Measurements from ENCODE around the gene TMEM131L.
"Not testable (repeated sequence)": the region's sequence is repeated elsewhere in the genome, so short reads cannot be mapped to it uniquely, and the experiment has no call there.

TMEM131L gene

DNA sequence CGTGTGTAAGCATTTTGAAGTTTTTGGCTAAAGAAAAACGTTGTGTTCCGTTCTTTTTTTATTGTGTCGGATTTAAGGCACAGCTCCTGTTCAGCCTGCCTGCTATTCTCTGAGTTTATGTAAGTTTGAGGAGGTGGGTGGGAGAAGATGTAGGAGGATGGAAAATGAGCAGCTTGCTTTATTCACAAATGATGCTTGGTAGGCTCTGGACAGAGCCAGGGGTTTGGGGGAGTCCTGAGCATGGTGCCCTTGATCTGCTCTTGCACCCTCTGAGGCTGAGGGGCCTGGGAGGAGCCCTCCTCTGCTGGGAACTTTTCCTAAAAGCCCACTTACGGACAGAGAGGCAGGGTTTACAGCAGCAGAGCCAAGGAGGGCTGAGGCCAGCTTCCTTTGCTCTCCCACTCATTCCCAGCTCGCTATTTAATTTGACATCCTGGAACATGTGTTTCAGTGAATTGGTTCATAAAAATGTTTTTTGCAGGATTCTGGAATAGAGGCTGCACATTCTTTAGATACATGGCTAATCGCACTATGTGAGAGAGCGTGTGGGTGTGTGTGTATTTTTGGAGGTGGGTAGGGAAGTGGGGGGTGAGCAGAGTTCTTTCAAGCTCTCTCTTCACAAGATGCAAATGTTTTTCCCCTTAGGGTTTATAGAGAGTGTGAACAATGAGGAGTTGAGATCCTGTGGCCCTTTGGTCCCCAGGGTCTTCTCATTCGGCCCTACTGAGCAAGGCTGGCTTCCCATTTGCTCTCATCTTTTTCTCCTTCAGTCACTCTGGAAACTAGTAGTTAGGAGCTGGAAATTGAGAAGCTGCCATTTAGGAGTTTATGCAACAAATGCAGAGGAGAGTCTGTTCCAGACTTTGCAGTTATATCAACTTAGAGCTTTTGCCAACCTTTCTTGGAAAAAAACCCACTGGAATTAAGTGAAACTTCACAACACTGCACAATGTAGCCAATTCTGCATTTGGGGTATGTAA, 32.1 kb downstream of the TMEM131L start:
- no peak for DNase-seq (ENCODE audit: extremely low read depth, low read depth)
- H3K4me3 ChIP-seq (replicated peaks; ENCODE audit: low read depth, low read length): no peak overlapping the region
- TF ChIP-seq, protein P1, sequence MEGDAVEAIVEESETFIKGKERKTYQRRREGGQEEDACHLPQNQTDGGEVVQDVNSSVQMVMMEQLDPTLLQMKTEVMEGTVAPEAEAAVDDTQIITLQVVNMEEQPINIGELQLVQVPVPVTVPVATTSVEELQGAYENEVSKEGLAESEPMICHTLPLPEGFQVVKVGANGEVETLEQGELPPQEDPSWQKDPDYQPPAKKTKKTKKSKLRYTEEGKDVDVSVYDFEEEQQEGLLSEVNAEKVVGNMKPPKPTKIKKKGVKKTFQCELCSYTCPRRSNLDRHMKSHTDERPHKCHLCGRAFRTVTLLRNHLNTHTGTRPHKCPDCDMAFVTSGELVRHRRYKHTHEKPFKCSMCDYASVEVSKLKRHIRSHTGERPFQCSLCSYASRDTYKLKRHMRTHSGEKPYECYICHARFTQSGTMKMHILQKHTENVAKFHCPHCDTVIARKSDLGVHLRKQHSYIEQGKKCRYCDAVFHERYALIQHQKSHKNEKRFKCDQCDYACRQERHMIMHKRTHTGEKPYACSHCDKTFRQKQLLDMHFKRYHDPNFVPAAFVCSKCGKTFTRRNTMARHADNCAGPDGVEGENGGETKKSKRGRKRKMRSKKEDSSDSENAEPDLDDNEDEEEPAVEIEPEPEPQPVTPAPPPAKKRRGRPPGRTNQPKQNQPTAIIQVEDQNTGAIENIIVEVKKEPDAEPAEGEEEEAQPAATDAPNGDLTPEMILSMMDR (IDR thresholded peaks at IDR 0.05; ENCODE audit: low read depth, low read length, missing control alignments): no peak

DNA sequence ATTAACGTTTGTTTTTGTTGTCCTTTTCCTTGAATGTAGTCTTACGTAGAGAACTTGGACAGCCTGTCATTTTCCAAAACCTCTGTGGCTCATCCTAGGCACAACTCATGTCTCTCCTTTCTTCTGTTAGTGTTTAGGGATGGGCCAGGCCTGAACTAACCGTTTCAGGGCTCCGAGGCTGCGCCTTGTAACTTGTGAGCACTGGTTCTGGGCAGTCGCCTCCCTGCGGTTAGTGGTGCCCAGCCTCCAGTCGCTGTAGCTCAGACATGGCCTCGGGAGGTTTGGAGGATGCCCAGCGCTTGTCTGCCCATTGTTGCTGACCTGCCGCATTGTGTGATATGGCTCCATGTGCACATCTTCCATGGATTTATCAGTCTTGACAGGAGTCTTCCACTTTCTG, 32.8 kb downstream of the TMEM131L start:
- TF ChIP-seq, protein P1 (IDR thresholded peaks at IDR 0.05; ENCODE audit: low read depth, low read length, missing control alignments): no peak
- H3K4me3 ChIP-seq (replicated peaks; ENCODE audit: low read depth, low read length): no peak overlapping the region
- DNase-seq (ENCODE audit: extremely low read depth, low read depth): no peak

DNA sequence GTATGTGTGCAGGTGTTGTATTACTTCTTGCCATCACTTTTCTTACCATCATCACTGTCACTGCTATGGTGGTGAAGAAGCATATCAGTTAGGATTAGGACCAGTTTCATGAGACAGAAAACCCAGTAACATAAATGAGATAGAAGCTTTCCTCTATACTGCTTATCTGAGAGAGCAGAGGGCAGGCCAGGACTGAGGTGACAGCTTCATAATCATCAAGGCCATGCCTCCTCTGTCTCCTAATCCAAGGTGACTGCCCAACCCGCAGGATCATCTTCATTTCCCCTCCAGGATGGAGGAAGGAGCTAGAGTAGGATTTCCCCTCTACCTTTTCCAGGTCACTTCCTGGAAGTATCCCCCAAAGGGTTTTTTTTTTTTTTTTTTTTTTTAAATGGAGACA, 35.4 kb downstream of the TMEM131L start:
- TF ChIP-seq, protein P1 (IDR thresholded peaks at IDR 0.05; ENCODE audit: low read depth, low read length, missing control alignments): no peak
- no peak for DNase-seq (ENCODE audit: extremely low read depth, low read depth)
- no peak overlapping the region for H3K4me3 ChIP-seq (replicated peaks; ENCODE audit: low read depth, low read length)

DNA sequence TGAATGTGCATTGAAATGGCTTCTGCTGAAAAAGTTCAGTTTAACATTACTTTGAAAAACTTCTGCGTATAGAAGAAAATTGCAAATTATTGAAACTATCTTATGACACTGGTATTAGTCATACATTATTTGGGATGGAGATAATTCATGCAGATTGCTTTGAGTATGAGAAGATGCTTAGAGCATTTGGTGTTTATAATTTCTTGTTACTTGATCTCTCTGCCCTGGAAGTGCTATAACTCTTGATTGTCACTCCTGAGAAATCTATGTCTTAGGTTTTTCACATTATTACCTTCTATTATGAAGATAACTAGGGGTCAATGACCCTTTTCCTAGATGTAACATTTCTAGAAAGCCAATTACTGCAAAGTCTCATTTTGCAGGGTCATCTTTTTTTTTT, 36.4 kb downstream of the TMEM131L start:
- TF ChIP-seq, protein P1 (IDR thresholded peaks at IDR 0.05; ENCODE audit: low read depth, low read length, missing control alignments): no peak
- no peak for DNase-seq (ENCODE audit: extremely low read depth, low read depth)
- no peak overlapping the region for H3K4me3 ChIP-seq (replicated peaks; ENCODE audit: low read depth, low read length)

DNA sequence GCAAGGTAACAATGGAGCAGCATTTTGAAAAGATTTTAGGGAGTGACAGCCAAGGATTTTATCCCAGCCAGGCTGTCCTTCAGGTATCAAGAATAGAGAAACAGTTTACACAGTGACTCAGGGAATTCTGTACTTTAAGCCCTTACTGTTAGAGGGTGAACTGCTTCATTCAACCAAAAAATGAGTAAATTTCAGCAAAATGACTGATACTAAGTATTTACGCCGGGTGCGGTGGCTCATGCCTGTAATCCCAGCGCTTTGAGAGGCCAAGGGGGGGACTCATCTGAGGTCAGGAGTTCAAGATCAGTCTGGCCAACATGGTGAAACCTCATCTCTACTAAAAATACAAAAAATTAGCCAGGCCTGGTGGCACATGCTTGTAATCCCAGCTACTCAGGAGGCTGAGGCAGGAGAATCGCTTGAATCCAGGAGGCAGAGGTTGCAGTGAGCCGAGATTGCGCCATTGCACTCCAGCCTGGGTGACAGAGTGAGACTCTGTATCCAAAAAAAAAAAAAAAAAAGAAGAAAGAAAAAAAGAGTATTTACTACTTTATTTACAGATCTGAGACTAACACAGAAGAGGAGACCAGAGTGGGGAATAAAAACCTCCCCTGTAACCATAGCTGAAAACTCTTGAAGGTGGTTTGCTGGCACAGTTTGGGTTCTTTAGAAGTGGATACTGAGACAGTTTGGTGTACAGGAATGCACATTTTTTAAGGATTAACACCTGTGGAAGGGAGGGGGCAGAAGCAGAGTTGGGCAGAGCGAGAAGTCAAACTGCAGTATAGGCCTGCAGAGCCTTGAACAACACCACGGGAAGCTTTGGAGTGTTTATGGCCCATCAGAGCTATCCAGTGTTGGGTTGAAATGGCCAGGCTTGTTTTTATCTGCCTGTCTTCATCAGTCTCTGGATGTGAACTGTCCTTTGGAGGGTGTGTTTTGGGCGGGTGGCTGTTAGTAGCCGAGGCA, 40.5 kb downstream of the TMEM131L start:
- DNase-seq (ENCODE audit: extremely low read depth, low read depth): no peak
- TF ChIP-seq, protein P1 (IDR thresholded peaks at IDR 0.05; ENCODE audit: low read depth, low read length, missing control alignments): no peak
- H3K4me3 ChIP-seq (replicated peaks; ENCODE audit: low read depth, low read length): no peak overlapping the region

DNA sequence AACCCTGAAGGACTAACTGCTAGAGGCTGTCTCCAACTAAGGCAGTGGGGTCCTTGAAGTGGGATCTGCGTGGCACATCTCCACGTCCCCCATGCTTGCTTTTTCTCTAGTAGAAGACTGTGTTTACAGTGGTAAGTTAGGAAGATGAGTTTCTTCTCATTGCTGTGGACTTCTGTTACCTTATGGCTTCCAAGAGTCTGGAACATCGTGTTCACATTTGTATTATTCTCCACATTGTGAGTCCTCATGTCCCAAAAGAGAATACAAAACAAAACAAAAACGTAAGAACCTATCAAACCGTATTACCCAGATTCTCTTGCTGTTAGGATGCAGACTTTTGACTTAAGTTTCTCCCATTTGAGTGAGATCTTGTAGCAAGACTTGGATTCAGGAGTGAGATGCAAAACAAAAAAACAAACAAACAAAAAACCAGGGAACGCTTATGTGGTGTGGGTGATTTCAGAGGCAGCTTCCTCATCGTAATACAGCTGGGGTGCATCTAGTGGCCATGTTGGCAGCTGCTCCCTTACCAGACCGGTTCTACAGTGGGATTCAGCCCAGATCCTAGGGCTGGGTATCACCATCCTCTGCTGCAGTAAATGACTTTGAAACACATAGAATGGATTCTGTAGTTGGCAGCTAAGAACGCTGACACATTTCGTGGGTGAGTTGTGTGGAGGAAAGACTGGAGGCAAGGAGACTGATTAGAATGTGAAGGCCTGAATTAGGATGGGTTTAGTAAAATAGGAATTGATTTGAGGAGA, 41.3 kb downstream of the TMEM131L start:
- H3K4me3 ChIP-seq (replicated peaks; ENCODE audit: low read depth, low read length): no peak overlapping the region
- TF ChIP-seq, protein P1 (IDR thresholded peaks at IDR 0.05; ENCODE audit: low read depth, low read length, missing control alignments): no peak
- no peak for DNase-seq (ENCODE audit: extremely low read depth, low read depth)

DNA sequence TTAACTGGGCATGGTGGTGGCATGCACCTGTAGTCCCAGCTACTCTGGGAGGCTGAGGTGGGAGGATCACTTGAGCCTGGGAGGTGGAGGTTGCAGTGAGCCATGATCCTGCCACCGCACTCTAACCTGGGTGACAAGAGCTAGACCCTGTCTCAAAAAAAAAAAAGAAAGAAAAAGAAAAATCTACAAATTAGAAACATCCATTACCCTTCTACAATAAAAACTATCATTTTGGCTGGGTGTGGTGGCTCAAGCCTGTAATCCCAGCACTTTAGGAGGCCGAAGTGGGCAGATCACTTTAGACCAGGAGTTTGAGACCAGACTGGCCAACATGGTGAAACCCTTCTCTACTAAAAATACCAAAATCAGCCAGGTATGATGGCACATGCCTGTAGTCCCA, 43.1 kb downstream of the TMEM131L start:
- not testable (repeated sequence) for DNase-seq (ENCODE audit: extremely low read depth, low read depth)

More for the DNA sequence above, 43.1 kb downstream of the TMEM131L start:
- H3K4me3 ChIP-seq (replicated peaks; ENCODE audit: low read depth, low read length): not testable (repeated sequence)
